AG04450 (cell line): ENCODE measurements around the gene SEC22B. TPM values are rescaled to one million over a fixed set of nuclear protein-coding genes. Genes with fewer than 3 reads are reported as not detected.
A peak's percentile ranks its signal among the peaks of the same experiment; 100 is the strongest.
"Not testable (repeated sequence)": the region's sequence is repeated elsewhere in the genome, so short reads cannot be mapped to it uniquely, and the experiment has no call there.

ENCODE experiments used
- CTCF ChIA-PET: fragments of 300-600, 350-600 bp; formaldehyde crosslinking; extraction: SDS; loops from one replicate; lab custom pipeline; 2022; ENCODE audit warnings: antibody characterized with exemption, inconsistent platforms; lab: Charles Lee
- POLR2A ChIA-PET: fragments of 350-600 bp; formaldehyde crosslinking; extraction: SDS; loops from one replicate; lab custom pipeline; 2021; ENCODE audit warnings: antibody characterized with exemption, inconsistent platforms; lab: Yijun Ruan, JAX
- DNase-seq: peaks from one replicate; pipeline ENCODE4 v3.0.0-alpha.2; 2011; ENCODE audit warnings: low read depth, low spot score
- H3K27ac ChIP-seq: one replicate; pipeline ENCODE4 v1.5.1; 2012; ENCODE audit warnings: low read depth, low read length, control low read depth
- H3K27me3 ChIP-seq: one replicate; pipeline ENCODE4 v1.6.0; 2012; ENCODE audit warnings: low read length; ENCODE audit not compliant: control insufficient read depth, insufficient read depth
- H3K4me3 ChIP-seq: 2 replicates; pipeline ENCODE4 v1.5.1; 2011; ENCODE audit warnings: mild to moderate bottlenecking, low read depth, low read length, control low read depth
- H3K9me3 ChIP-seq: 2 replicates; pipeline ENCODE4 v1.5.1; 2012; ENCODE audit warnings: low read length; ENCODE audit not compliant: control insufficient read depth, insufficient read depth
- polyA plus RNA-seq: library from polyadenylated mRNA; depleted of rRNA; stranded (reverse); fragments of >200 nt; gene quantifications from 2 replicates; pipeline ENCODE4 v1.2.3, GENCODE V29; 2011

SEC22B gene
- polyA plus RNA-seq, 1 experiment: 73.9 TPM

- H3K4me3 ChIP-seq, H3K27ac ChIP-seq, DNase-seq, H3K9me3 ChIP-seq, CTCF ChIA-PET, POLR2A ChIA-PET, H3K27me3 ChIP-seq: not testable (repeated sequence)
Measured at GRCh38 chr1:120144626-120145025, 31.7 kb downstream of the SEC22B start.

DNA sequence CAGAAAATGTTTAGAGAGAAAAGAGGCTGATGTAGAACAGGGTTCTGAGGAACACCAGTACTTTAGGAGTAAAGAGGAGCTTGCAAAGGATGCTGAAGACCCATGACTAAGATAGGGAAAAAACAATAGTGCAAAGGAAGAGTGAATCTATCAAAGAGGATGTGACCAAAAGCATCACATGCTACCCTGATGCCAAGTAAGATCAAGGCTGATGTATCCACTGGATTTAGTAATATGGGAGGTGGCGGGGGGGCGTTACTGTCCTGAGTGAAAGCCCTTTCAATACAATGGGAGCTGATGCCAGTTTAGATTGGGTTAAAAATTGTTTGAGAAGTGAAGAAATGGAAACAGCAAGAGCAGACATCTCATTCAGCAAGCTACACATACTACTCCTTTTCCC lies 32.2 kb downstream of the SEC22B start:
- H3K4me3 ChIP-seq, H3K27ac ChIP-seq, H3K27me3 ChIP-seq, CTCF ChIA-PET, POLR2A ChIA-PET, H3K9me3 ChIP-seq, DNase-seq: not testable (repeated sequence)

DNA sequence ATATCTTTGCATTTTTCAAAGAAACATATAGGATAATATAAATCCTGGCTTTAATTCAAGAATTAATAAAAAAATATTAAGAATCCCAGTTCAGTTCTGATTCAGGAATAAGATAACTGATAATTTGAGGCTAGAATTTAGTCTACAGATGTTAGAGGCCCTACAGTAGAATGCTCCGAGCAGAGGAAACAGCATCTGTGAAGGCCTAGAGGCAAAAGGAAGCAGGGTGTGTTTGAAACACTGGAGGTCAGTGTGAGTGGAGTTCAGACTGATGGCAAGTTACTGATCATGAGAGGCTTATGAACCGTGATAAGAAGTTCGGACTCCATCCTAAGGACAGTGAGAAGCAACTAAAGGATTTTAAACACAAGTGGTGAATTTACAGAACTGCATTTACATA lies 33.0 kb downstream of the SEC22B start:
- H3K4me3 ChIP-seq, DNase-seq, POLR2A ChIA-PET, H3K27me3 ChIP-seq, H3K9me3 ChIP-seq, CTCF ChIA-PET: not testable (repeated sequence)
- peak overlapping the region; percentile 1 for H3K27ac ChIP-seq

DNA sequence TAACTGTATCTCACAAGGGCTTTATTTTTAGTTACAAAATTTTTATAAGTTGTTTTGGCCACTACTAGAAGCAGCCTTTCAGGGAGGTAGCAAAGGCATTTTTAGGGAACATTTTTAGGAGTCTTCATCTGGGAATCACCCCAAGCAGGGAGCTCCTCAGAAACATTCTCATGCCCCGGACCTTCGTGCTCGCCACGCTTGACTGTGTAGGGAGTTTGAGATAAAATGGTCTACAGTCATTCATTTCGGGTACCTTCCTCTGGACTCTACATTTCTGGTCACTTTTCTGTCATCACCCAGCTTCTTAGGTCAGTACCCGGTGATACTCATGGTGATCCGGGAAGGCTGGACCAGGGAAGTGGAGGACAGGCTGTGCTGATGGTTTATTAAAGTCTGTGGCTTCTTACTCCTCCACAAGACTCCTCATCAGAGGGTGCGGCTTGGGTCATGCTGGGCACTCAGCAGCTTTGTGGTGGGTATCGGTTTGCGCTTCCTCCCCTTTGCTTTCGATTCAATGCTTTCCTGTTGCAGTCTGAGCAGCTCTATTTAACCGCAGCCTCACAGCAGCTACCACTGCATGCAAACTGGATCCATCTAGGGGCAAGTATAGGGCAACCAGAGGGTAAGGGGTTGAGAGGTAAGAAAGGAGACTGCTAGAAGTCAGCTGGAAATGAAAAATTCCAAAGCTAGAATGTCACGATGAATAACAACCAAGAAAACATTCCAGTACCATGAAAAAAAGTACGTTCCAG lies 33.6 kb downstream of the SEC22B start:
- peak overlapping the region; percentile 52 for H3K27ac ChIP-seq
- H3K9me3 ChIP-seq, POLR2A ChIA-PET, CTCF ChIA-PET, H3K27me3 ChIP-seq, H3K4me3 ChIP-seq, DNase-seq: not testable (repeated sequence)

GRCh38 chr1:120141865-120142264 lies 34.5 kb downstream of the SEC22B start:
- POLR2A ChIA-PET, DNase-seq, H3K4me3 ChIP-seq, H3K27me3 ChIP-seq, H3K27ac ChIP-seq, CTCF ChIA-PET, H3K9me3 ChIP-seq: not testable (repeated sequence)

GRCh38 chr1:120140656-120141265 lies 35.6 kb downstream of the SEC22B start:
- DNase-seq, H3K9me3 ChIP-seq, H3K27me3 ChIP-seq, CTCF ChIA-PET, POLR2A ChIA-PET, H3K27ac ChIP-seq, H3K4me3 ChIP-seq: not testable (repeated sequence)

GRCh38 chr1:120136086-120136485 lies 40.2 kb downstream of the SEC22B start:
- H3K27ac ChIP-seq, CTCF ChIA-PET, DNase-seq, POLR2A ChIA-PET, H3K9me3 ChIP-seq, H3K4me3 ChIP-seq, H3K27me3 ChIP-seq: not testable (repeated sequence)

DNA sequence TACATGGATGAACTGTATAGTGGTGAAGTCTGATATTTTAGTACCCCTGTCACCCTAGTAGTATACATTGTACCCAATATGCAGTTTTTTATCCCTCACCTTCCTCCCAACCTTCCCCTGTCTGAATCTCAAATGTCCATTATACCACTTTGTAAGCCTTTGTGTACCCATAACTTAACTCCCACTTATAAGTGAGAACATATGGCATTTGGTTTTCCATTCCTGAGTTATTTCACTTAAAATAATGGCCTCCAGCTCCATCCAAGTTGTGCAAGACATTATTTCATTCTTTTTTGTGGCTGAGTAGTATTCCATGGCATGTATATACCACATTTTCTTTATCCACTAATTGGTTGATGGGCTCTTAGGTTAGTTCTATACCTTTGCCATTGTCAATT lies 42.4 kb downstream of the SEC22B start:
- H3K9me3 ChIP-seq, H3K4me3 ChIP-seq, H3K27me3 ChIP-seq, POLR2A ChIA-PET, H3K27ac ChIP-seq, DNase-seq, CTCF ChIA-PET: not testable (repeated sequence)
